Stimulated activated memory B cell treated with anti-CD40 and anti-IgM and Interleukin-4, amounts not matched to agents 10 μg/mL and 1 μg/mL and 100 μg/mL, for 72 hours (primary cell): ENCODE data around the gene GNAI2.

ENCODE experiments used
- ATAC-seq: fragments of 150-1000 bp; cut with Tn5 transposase; 2 replicates; pipeline ENCODE4 v1.10.0; 2021
- H3K27ac Mint-ChIP-seq: one replicate; pipeline ENCODE4 v1.8.0; 2022; ENCODE audit warnings: mild to moderate bottlenecking, mixed read lengths
- H3K27me3 Mint-ChIP-seq: one replicate; pipeline ENCODE4 v1.8.0; 2022; ENCODE audit warnings: mixed read lengths
- H3K36me3 Mint-ChIP-seq: one replicate; pipeline ENCODE4 v1.8.0; 2022; ENCODE audit warnings: mixed read lengths
- H3K4me1 Mint-ChIP-seq: one replicate; pipeline ENCODE4 v1.8.0; 2022; ENCODE audit warnings: mixed read lengths
- H3K4me3 Mint-ChIP-seq: one replicate; pipeline ENCODE4 v1.8.0; 2022; ENCODE audit warnings: mild to moderate bottlenecking, moderate library complexity, mixed read lengths
- H3K9me3 Mint-ChIP-seq: one replicate; pipeline ENCODE4 v1.8.0; 2022; ENCODE audit warnings: mixed read lengths

Gene GNAI2

GRCh38 chr3:50235716-50236483 lies at the start of gene GNAI2:
Gene GNAI2 (plus strand): TSS chr3:50236204. CDS start chr3:50236336, 132 bp downstream.
- Mint-ChIP-seq H3K4me1 (peaks cover 66% of the 10 kb centered on the region), H3K9me3 (no peaks in the 10 kb centered on the region), H3K36me3 (peaks cover 30% of the 10 kb centered on the region), H3K27me3 (no peaks in the 10 kb centered on the region), H3K4me3 (peak within 1 kb of the TSS; percentile 98), H3K27ac (peak within 1 kb of the TSS; percentile 95)
- ATAC-seq: peak; percentile 97

DNA sequence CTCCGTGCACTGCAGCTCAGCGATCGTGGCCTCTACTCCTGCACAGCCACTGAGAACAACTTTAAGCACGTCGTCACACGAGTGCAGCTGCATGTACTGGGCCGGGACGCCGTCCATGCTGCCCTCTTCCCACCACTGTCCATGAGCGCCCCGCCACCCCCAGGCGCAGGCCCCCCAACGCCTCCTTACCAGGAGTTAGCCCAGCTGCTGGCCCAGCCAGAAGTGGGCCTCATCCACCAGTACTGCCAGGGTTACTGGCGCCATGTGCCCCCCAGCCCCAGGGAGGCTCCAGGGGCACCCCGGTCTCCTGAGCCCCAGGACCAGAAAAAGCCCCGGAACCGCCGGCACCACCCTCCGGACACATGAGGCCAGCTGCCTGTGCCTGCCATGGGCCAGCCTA lies 48.3 kb upstream of the GNAI2 start:
- Mint-ChIP-seq H3K9me3 (no peaks in the 10 kb centered on the region), H3K4me3 (no peak overlapping the region), H3K27ac (no peak overlapping the region), H3K4me1 (peaks cover 11% of the 10 kb centered on the region), H3K36me3 (no peaks in the 10 kb centered on the region), H3K27me3 (peaks cover 18% of the 10 kb centered on the region)
- ATAC-seq: no peak

DNA sequence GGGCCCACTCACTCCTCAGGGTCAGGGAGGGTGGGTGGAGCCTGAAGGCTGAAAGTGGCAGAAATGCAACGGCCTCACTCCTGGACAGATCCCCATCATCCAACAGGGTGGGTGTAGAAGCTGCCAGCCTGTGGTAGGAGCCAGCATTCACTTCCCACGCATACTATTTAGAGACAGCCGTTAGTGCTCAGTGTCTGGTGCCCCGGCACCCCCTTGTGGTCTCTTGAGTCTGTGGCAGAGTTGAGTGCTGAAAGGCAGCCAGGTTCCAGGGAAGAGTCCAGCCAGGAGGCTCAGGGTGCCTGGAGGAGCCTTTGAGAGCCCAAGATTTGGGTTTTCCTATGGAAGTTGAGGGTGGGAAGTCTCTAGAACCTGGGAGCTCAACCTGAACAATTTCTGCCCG lies 46.7 kb upstream of the GNAI2 start:
- no peak overlapping the region for H3K27ac Mint-ChIP-seq
- no peaks in the 10 kb centered on the region for H3K9me3 Mint-ChIP-seq
- peaks cover 13% of the 10 kb centered on the region for H3K4me1 Mint-ChIP-seq
- no peaks in the 10 kb centered on the region for H3K36me3 Mint-ChIP-seq
- peak; percentile 59 for ATAC-seq
- no peak overlapping the region for H3K4me3 Mint-ChIP-seq
- peaks cover 7% of the 10 kb centered on the region for H3K27me3 Mint-ChIP-seq

DNA sequence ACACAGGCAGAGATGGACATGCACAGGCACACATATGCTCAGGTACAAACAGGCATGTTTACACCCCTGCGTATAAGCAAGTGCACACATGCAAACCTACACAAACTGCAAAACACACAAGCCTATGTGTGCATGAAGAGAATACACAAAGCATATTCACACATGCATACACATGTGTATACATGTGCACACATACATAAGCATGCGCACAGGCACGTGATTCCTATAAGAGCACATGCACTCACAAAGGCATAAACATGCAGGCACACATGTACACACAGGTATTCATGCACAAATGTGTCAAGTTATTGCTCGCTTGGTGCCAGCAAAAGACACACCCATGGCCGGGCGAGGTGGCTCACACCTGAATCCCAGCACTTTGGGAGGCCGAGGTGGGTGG lies 46.0 kb upstream of the GNAI2 start:
- no peak overlapping the region for H3K4me3 Mint-ChIP-seq
- H3K27ac Mint-ChIP-seq: no peak overlapping the region
- H3K27me3 Mint-ChIP-seq: peaks cover 3% of the 10 kb centered on the region
- H3K36me3 Mint-ChIP-seq: no peaks in the 10 kb centered on the region
- peaks cover 13% of the 10 kb centered on the region for H3K4me1 Mint-ChIP-seq
- no peak for ATAC-seq
- H3K9me3 Mint-ChIP-seq: no peaks in the 10 kb centered on the region

DNA sequence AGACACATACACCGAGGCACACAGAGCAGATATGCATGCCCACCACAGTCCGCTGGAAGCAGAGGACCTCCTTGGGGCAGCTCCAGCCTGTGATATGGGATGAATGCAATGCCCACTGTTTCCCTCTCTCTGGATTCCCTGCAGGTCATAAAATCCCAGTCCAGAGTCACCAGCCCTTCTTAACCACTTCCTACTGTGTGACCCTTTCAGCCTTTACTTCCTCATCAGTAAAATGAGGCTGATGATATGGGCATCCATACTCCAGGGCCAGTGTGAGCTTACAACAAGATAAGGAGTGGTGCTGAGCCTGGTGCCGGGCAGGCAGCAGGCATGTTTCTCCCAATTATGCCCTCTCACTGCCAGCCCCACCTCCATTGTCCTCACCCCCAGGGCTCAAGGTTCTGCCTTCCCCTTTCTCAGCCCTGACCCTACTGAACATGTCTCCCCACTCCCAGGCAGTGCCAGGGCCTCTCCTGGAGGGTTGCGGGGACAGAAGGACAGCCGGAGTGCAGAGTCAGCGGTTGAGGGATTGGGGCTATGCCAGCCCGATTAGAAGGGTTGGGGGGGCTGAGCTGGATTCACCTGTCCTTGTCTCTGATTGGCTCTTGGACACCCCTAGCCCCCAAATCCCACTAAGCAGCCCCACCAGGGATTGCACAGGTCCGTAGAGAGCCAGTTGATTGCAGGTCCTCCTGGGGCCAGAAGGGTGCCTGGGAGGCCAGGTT lies 44.9 kb upstream of the GNAI2 start, which contains the start of gene GNAT1:
GNAT1 (plus strand) TSS at position 675 of the 725 bp plus-strand sequence. CDS start 116 bp downstream, outside the sequence.
- Mint-ChIP-seq H3K9me3 (no peaks in the 10 kb centered on the region), H3K27me3 (peaks cover 14% of the 10 kb centered on the region), H3K27ac (no peak within 1 kb of the TSS), H3K36me3 (no peaks in the 10 kb centered on the region), H3K4me1 (peaks cover 13% of the 10 kb centered on the region), H3K4me3 (no peak within 1 kb of the TSS)
- ATAC-seq: no peak

DNA sequence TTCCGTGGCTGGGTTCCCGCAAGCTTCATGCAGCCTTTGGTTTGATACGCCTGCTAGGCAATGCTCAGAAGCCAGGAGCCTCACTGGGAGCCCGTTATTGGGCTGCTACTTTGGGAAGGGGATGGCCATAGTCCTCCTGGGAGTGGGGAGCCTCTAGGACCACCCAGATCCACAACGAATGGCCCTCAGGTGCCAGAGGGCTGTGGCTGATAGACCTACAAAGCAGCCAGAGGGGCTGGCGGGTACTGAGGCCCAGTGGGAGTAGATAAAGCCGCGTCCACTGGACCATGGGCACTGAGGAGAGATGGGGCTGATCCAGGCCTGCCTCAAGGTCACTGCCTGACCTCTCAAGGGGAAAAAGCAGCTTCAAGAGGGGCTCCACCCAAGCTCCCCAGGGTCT lies 43.9 kb upstream of the GNAI2 start:
- Mint-ChIP-seq H3K4me3 (no peak overlapping the region), H3K27ac (no peak overlapping the region), H3K27me3 (peaks cover 21% of the 10 kb centered on the region), H3K4me1 (peaks cover 13% of the 10 kb centered on the region), H3K36me3 (no peaks in the 10 kb centered on the region), H3K9me3 (no peaks in the 10 kb centered on the region)
- ATAC-seq: no peak

DNA sequence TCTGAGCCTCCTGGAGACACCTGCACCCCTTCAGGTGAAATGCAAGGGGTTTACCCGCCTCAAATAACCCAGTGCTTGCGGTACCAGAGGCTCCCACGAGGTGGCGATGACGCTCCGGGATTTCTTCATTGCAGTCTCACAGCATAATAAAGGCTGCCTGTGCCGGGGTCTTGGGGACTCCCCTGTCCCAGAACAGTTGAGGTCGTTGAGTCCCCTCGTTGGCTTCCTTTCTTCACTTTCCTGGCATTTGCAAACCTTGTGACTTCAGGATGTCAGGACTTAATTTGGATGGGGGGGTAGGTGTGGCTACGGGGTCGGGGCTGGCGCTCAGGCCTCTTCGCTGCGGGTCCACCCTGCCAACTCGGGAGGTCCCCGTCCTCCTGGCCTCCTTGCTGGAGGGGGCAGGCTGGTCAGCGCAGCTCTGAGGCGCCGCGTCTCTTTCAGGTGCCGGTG lies 43.3 kb upstream of the GNAI2 start:
- Mint-ChIP-seq H3K9me3 (no peaks in the 10 kb centered on the region), H3K4me3 (no peak overlapping the region), H3K4me1 (peaks cover 13% of the 10 kb centered on the region), H3K36me3 (no peaks in the 10 kb centered on the region), H3K27ac (no peak overlapping the region), H3K27me3 (peaks cover 21% of the 10 kb centered on the region)
- no peak for ATAC-seq

GRCh38 chr3:50193286-50193685 lies 42.7 kb upstream of the GNAI2 start:
- ATAC-seq: no peak
- no peak overlapping the region for H3K4me3 Mint-ChIP-seq
- H3K36me3 Mint-ChIP-seq: no peaks in the 10 kb centered on the region
- peaks cover 21% of the 10 kb centered on the region for H3K27me3 Mint-ChIP-seq
- no peaks in the 10 kb centered on the region for H3K9me3 Mint-ChIP-seq
- peaks cover 13% of the 10 kb centered on the region for H3K4me1 Mint-ChIP-seq
- no peak overlapping the region for H3K27ac Mint-ChIP-seq

- no peak for ATAC-seq
- Mint-ChIP-seq H3K4me3 (no peak overlapping the region), H3K27me3 (peaks cover 26% of the 10 kb centered on the region), H3K4me1 (peaks cover 13% of the 10 kb centered on the region), H3K27ac (no peak overlapping the region), H3K36me3 (no peaks in the 10 kb centered on the region), H3K9me3 (no peaks in the 10 kb centered on the region)
Observed at GRCh38 chr3:50193746-50194127, 42.3 kb upstream of the GNAI2 start.

- ATAC-seq: peak; percentile 70
- Mint-ChIP-seq H3K4me1 (peaks cover 13% of the 10 kb centered on the region), H3K36me3 (no peaks in the 10 kb centered on the region), H3K27ac (no peak overlapping the region), H3K27me3 (peaks cover 31% of the 10 kb centered on the region), H3K4me3 (no peak overlapping the region), H3K9me3 (no peaks in the 10 kb centered on the region)
Observed at GRCh38 chr3:50194128-50194902, 41.7 kb upstream of the GNAI2 start.

GRCh38 chr3:50194903-50195500 lies 41.0 kb upstream of the GNAI2 start:
- H3K27ac Mint-ChIP-seq: no peak overlapping the region
- no peaks in the 10 kb centered on the region for H3K9me3 Mint-ChIP-seq
- peak overlapping the region; percentile 18 for H3K4me3 Mint-ChIP-seq
- H3K36me3 Mint-ChIP-seq: no peaks in the 10 kb centered on the region
- peaks cover 13% of the 10 kb centered on the region for H3K4me1 Mint-ChIP-seq
- H3K27me3 Mint-ChIP-seq: peaks cover 31% of the 10 kb centered on the region
- ATAC-seq: peak; percentile 50

DNA sequence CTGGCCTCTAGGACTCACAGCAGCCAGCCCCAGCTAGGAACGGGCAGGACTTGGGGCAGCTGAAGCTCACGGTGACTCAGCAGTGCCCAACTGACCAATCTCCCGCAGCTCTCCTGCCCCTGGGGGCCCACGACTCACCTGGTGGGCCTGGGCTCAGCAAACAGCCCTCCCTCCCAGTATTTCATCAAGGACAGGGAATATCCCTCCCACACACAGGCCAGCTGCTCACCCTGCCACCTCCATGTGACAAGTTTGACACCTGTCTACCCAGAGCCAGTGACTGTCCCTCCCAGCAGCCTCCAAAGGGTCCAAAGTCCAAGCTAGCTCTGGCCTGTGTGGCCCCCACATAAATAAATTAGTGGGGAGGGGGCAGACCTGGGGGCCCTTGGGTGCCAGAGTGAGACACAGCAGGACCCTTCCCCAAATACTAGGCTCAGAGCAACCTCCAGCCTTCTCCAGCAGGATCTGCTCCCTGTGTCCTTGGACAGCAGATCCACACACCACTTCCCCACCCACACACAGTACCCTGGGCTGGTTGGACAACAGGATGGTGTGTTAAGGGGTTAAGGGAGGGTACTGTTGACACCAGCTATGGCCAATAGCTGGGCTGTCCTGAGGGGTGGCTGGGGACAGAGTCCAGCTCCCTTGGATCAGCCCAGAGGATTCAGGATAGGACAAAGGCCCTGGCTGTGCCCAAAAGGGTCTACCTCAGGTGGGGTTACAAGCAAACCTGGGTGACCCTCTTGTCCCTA lies 40.3 kb upstream of the GNAI2 start:
- Mint-ChIP-seq H3K27ac (no peak overlapping the region), H3K4me3 (no peak overlapping the region), H3K9me3 (no peaks in the 10 kb centered on the region), H3K4me1 (peaks cover 13% of the 10 kb centered on the region), H3K27me3 (peaks cover 35% of the 10 kb centered on the region), H3K36me3 (no peaks in the 10 kb centered on the region)
- ATAC-seq: no peak

GRCh38 chr3:50196253-50196801 lies 39.7 kb upstream of the GNAI2 start:
- Mint-ChIP-seq H3K4me3 (no peak overlapping the region), H3K9me3 (no peaks in the 10 kb centered on the region), H3K36me3 (no peaks in the 10 kb centered on the region), H3K27ac (no peak overlapping the region), H3K27me3 (peaks cover 42% of the 10 kb centered on the region), H3K4me1 (peaks cover 8% of the 10 kb centered on the region)
- no peak for ATAC-seq
